Ascending aorta (tissue), 2 donors: ENCODE results near the gene C12orf56. TPM values are rescaled to one million over a fixed set of nuclear protein-coding genes. Genes with fewer than 3 reads are reported as not detected.

Experiments used
- DNase-seq, 2 donors: peaks; one replicate each; pipeline ENCODE4 v3.0.0-alpha.2; 2019; ENCODE audit warnings: low spot score in 2 of 2
- H3K27ac ChIP-seq, 2 donors: fragments of 200-600 bp; sonication (generic); one replicate each; pipeline ENCODE4 v1.5.1; 2016 to 2017; ENCODE audit warnings: mild to moderate bottlenecking in 1 of 2
- H3K27me3 ChIP-seq: fragments of 200-600 bp; sonication (generic); one replicate; pipeline ENCODE4 v1.5.1; 2017
- H3K36me3 ChIP-seq, 2 donors: fragments of 200-600 bp; sonication (generic); one replicate each; pipeline ENCODE4 v1.5.1; 2016
- H3K4me1 ChIP-seq, 2 donors: fragments of 200-600 bp; sonication (generic); one replicate each; pipeline ENCODE4 v1.5.1; 2016 to 2017; ENCODE audit warnings: mild to moderate bottlenecking in 1 of 2
- H3K4me3 ChIP-seq, 2 donors: fragments of 200-600 bp; sonication (generic); one replicate each; pipeline ENCODE4 v1.5.1; 2016 to 2017; ENCODE audit warnings: mild to moderate bottlenecking in 1 of 2
- H3K9me3 ChIP-seq, 2 donors: fragments of 200-600 bp; sonication (generic); one replicate each; pipeline ENCODE4 v1.5.1; 2016
- intact Hi-C: fragments of 100-400 bp; cut with DNase I; formaldehyde crosslinking; loops from one replicate; pipeline ENCODE4 v1.15.1; 2023
- total RNA-seq: library from RNA; depleted of rRNA; stranded (reverse); fragments of >200 nt; gene quantifications from one replicate; pipeline ENCODE4 v1.1.0, GENCODE V29; 2016
- TF ChIP-seq, protein P1 (sequence below), 3 experiments: fragments of 200-600 bp in 2 of 3; fragments of 450-650 bp in 1 of 3; sonication (generic) in 2 of 3; IDR thresholded peaks; one replicate each; pipeline ENCODE4 v1.5.1; 2016 to 2019; ENCODE audit warnings: antibody characterized with exemption in 3 of 3, mild to moderate bottlenecking in 1 of 3, moderate library complexity in 1 of 3

Gene C12orf56
- total RNA-seq, 1 donor from 2014 or later: not detected

DNA sequence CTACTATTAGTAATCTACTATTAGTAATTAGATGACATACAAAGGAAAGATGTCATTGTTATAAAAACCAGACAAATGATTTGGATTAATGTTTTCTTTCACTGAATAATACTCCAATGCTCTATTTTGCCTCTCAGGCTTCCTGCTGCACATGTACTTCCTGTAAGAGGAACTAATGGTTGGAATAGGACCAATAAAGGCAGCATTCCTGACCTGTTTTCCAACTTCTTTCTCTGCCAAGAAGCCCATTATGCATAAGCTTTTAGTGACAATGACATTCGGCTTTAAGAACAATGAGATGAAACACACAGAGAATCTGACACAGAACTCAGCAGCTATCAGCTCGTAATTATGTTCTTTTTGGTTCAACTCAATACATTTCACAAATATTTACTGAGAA lies 5.2 kb upstream of the C12orf56 start:
- H3K4me1 ChIP-seq: no peaks in the 10 kb centered on the region
- intact Hi-C loops: no loop called here
- H3K9me3 ChIP-seq: no peaks in the 10 kb centered on the region
- H3K4me3 ChIP-seq: no peak overlapping the region
- TF ChIP-seq, protein P1, sequence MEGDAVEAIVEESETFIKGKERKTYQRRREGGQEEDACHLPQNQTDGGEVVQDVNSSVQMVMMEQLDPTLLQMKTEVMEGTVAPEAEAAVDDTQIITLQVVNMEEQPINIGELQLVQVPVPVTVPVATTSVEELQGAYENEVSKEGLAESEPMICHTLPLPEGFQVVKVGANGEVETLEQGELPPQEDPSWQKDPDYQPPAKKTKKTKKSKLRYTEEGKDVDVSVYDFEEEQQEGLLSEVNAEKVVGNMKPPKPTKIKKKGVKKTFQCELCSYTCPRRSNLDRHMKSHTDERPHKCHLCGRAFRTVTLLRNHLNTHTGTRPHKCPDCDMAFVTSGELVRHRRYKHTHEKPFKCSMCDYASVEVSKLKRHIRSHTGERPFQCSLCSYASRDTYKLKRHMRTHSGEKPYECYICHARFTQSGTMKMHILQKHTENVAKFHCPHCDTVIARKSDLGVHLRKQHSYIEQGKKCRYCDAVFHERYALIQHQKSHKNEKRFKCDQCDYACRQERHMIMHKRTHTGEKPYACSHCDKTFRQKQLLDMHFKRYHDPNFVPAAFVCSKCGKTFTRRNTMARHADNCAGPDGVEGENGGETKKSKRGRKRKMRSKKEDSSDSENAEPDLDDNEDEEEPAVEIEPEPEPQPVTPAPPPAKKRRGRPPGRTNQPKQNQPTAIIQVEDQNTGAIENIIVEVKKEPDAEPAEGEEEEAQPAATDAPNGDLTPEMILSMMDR (IDR thresholded peaks at IDR 0.05): no peak
- H3K27me3 ChIP-seq: no peaks in the 10 kb centered on the region
- DNase-seq: no peak
- H3K36me3 ChIP-seq: no peaks in the 10 kb centered on the region
- H3K27ac ChIP-seq: no peak overlapping the region

DNA sequence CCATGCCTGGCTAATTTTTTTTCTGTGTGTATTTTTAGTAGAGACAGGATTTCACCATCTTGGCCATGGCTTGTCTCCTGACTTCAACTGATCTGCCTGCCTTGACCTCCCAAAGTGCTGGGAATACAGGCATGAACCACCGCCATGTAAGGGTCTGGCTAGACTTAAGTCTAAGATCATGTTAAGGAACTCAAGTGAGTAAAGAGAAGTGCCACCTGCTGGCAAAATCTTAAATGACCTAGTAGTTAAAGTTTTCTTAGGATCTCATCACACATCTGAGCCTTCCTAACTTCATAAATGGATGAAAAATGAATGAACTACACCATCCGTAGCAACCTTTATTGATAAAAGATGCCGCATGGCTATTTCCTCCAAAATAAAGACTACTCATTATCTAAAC lies 1.7 kb upstream of the C12orf56 start:
- intact Hi-C loops: no loop called here
- TF ChIP-seq, protein P1 (IDR thresholded peaks at IDR 0.05): no peak
- DNase-seq: no peak
- Histone ChIP-seq H3K36me3 (no peaks in the 10 kb centered on the region), H3K27me3 (no peaks in the 10 kb centered on the region), H3K27ac (no peak overlapping the region), H3K4me1 (no peaks in the 10 kb centered on the region), H3K4me3 (no peak overlapping the region), H3K9me3 (no peaks in the 10 kb centered on the region)

DNA sequence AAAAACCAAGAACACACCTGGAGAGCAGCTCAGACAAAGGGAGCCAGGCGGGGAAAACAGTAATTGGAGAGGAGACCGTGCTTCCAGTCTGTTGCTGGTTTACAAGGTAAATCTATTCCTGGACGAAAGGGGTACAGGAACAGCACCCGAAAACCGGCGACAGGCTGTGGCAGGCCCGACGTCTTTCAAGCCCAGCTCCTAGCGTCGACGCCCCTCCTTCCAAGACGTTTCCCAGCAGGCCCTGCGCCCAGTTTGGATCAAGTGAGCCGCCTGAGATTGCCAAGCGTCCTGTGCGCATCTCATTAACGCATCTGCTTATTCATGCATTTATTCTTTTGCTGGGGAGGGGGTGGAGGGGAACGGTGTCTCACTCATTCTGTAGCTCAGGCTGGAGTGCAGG lies 1.4 kb downstream of the C12orf56 start:
- H3K27me3 ChIP-seq: no peaks in the 10 kb centered on the region
- intact Hi-C loops: no loop called here
- DNase-seq: no peak

DNA sequence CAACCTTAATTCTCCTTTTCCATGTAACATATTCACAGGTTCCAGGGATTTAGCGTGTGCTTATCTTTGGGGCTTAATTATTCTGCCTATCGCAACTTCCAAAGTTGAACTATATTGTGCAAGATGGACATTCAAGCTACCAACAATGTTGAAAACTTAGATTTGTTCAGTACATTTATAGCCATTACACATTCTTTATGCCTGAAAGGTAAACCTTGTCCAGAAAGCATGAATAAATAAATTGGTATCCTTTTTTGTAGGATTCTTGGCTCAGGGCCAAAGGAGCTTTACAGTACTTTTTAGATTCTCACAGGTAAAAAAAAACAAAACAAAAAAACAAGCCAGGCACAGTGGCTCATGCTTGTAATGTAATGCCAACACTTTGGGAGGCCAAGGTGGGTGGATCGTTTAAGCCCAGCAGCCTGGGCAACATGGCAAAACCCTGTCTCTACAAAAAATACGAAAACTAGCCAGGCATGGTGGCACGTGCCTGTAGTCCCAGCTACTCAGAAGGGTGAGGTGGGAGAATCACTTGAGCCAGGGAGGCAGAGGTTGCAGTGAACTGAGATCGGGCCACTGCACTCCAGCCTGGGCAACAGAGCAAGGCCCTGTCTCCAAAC lies 3.3 kb downstream of the C12orf56 start:
- intact Hi-C loops: no loop called here
- Histone ChIP-seq H3K9me3 (no peaks in the 10 kb centered on the region), H3K4me3 (no peak overlapping the region), H3K36me3 (no peaks in the 10 kb centered on the region), H3K4me1 (no peaks in the 10 kb centered on the region), H3K27me3 (no peaks in the 10 kb centered on the region), H3K27ac (no peak overlapping the region)
- no peak for DNase-seq
- TF ChIP-seq, protein P1 (IDR thresholded peaks at IDR 0.05): no peak

More for the DNA sequence above, 1.4 kb downstream of the C12orf56 start:
- Histone ChIP-seq H3K36me3 (no peaks in the 10 kb centered on the region), H3K4me1 (no peaks in the 10 kb centered on the region), H3K27ac (no peak overlapping the region), H3K4me3 (no peak overlapping the region), H3K9me3 (no peaks in the 10 kb centered on the region)
- TF ChIP-seq, protein P1 (IDR thresholded peaks at IDR 0.05): no peak

DNA sequence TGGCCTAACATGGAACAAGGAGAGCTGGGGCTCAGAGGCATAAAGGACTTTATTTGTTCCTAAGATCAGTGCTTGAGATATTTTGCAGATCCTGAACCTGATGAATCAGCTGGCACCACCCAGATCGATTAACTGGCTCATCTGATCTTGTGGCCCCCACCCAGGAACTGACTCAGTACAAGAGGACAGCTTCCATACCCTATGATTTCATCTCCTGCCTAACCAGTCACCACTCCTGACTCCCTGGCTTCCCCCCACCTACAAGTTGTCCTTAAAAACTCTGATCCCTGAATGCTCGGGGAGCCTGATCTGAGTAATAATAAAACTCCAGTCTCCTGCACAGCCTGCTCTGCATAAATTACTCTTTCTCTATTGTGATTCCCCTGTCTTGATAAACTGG lies 5.1 kb downstream of the C12orf56 start:
- Histone ChIP-seq H3K4me1 (no peaks in the 10 kb centered on the region), H3K36me3 (no peaks in the 10 kb centered on the region), H3K4me3 (no peak overlapping the region), H3K27ac (no peak overlapping the region), H3K9me3 (peaks cover 0 to 2% of the 10 kb centered on the region in 2 donors), H3K27me3 (no peaks in the 10 kb centered on the region)
- intact Hi-C loops: no loop called here
- no peak for DNase-seq
- TF ChIP-seq, protein P1 (IDR thresholded peaks at IDR 0.05): no peak

DNA sequence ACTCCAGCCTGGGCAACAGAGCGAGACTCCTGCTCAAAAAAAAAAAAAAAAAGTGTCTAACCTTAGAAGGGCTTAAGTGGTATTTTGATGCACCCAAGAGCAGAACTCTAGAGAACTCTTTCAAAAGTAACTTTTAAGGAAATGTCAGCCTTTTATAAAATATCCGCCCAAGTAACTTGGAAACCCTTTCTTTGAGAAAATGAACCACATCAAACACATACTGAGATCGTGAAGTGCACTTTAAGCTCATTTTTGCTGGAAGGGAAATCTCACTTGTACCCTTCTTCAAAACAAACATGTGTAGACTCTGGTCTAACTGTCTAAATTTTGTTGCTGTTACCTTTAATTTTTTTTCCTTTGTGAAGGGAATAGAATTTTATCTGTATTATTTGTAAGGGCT lies 5.5 kb downstream of the C12orf56 start:
- no peaks in the 10 kb centered on the region for H3K36me3 ChIP-seq
- peaks cover 0 to 5% of the 10 kb centered on the region in 2 donors for H3K9me3 ChIP-seq
- TF ChIP-seq, protein P1 (IDR thresholded peaks at IDR 0.05): no peak
- no peaks in the 10 kb centered on the region for H3K27me3 ChIP-seq
- H3K4me1 ChIP-seq: no peaks in the 10 kb centered on the region
- no peak overlapping the region for H3K27ac ChIP-seq
- intact Hi-C loops: no loop called here
- no peak for DNase-seq
- H3K4me3 ChIP-seq: no peak overlapping the region
